A549 (cell line): ENCODE results near the gene FBXO47.
"Not testable (repeated sequence)": the region's sequence is repeated elsewhere in the genome, so short reads cannot be mapped to it uniquely, and the experiment has no call there.

ENCODE experiments used
- REST ChIP-seq: fragments of 200-600 bp; sonication (generic); IDR thresholded peaks from 2 replicates; pipeline ENCODE4 v1.6.1; 2016; ENCODE audit warnings: antibody characterized with exemption, mild to moderate bottlenecking, moderate library complexity
- TF ChIP-seq, protein P1 (sequence below): fragments of >200 bp; sonication (Bioruptor Twin); formaldehyde crosslinking; IDR thresholded peaks from 3 replicates; pipeline ENCODE4 v1.5.1; 2016

- TF ChIP-seq, protein P1, sequence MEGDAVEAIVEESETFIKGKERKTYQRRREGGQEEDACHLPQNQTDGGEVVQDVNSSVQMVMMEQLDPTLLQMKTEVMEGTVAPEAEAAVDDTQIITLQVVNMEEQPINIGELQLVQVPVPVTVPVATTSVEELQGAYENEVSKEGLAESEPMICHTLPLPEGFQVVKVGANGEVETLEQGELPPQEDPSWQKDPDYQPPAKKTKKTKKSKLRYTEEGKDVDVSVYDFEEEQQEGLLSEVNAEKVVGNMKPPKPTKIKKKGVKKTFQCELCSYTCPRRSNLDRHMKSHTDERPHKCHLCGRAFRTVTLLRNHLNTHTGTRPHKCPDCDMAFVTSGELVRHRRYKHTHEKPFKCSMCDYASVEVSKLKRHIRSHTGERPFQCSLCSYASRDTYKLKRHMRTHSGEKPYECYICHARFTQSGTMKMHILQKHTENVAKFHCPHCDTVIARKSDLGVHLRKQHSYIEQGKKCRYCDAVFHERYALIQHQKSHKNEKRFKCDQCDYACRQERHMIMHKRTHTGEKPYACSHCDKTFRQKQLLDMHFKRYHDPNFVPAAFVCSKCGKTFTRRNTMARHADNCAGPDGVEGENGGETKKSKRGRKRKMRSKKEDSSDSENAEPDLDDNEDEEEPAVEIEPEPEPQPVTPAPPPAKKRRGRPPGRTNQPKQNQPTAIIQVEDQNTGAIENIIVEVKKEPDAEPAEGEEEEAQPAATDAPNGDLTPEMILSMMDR: not testable (repeated sequence)
- not testable (repeated sequence) for TF ChIP-seq REST
Observed at GRCh38 chr17:38933962-38934361, 33.2 kb downstream of the FBXO47 start.
